Motor neuron (in vitro differentiated cells): ENCODE measurements around the gene POU5F1. TPM values are rescaled to one million over a fixed set of nuclear protein-coding genes. Genes with fewer than 3 reads are reported as not detected.
A peak's percentile ranks its signal among the peaks of the same experiment; 100 is the strongest.
"Not testable (repeated sequence)": the region's sequence is repeated elsewhere in the genome, so short reads cannot be mapped to it uniquely, and the experiment has no call there.

Experiments
- ATAC-seq, 8 experiments: fragments of 200-7000 bp; cut with Tn5 transposase; replicated peaks in 6 of 8; 2 replicates each; pipeline ENCODE4 v1.8.0; 2021; ENCODE audit warnings: mild to moderate bottlenecking in 8 of 8, moderate library complexity in 8 of 8
- H3K27ac ChIP-seq, 2 donors: fragments of 250-450 bp; sonication (Bioruptor Pico); 2 replicates each; pipeline ENCODE4 v1.9.0; 2021; ENCODE audit warnings: antibody characterized with exemption in 2 of 2, mild to moderate bottlenecking in 2 of 2, moderate library complexity in 1 of 2
- H3K4me1 ChIP-seq, 2 donors: fragments of 250-450 bp; sonication (Bioruptor Pico); replicated peaks in 1 of 2; 2 replicates each; pipeline ENCODE4 v1.6.1; 2021; ENCODE audit warnings: antibody characterized with exemption in 2 of 2, mild to moderate bottlenecking in 2 of 2, moderate library complexity in 1 of 2
- H3K4me3 ChIP-seq, 5 donors: fragments of 250-450 bp; sonication (Bioruptor Pico); 2 replicates each; pipeline ENCODE4 v1.9.0; 2021; ENCODE audit warnings: antibody characterized with exemption in 5 of 5, mild to moderate bottlenecking in 5 of 5, moderate library complexity in 4 of 5
- WGBS, 10 experiments: fragments of 450-650 bp; shearing (Covaris generic); methylation state at CpG; one replicate each; pipeline ENCODE4 v1.0.0; 2022; 5-methylcytosine and 5-hydroxymethylcytosine counted together
- in situ Hi-C, 9 experiments: fragments of 400-800 bp; cut with MboI; loops; one replicate each; pipeline ENCODE4 v1.15.0; 2021; ENCODE audit warnings: low sequenced_read_pairs in 9 of 9, low pct_unique_long_range_greater_than_20kb in 2 of 9; ENCODE audit not compliant: unreplicated experiment in 9 of 9
- total RNA-seq, 8 experiments: library from RNA; unstranded; fragments of 300-600 nt; gene quantifications; 2 replicates each; pipeline versions ENCODE4 v1.2.3 to v1.2.4, GENCODE V29; 2022

The POU5F1 gene
- total RNA-seq, 8 experiments from 2014 or later: 3.8 to 12,640 (median 323) TPM

DNA sequence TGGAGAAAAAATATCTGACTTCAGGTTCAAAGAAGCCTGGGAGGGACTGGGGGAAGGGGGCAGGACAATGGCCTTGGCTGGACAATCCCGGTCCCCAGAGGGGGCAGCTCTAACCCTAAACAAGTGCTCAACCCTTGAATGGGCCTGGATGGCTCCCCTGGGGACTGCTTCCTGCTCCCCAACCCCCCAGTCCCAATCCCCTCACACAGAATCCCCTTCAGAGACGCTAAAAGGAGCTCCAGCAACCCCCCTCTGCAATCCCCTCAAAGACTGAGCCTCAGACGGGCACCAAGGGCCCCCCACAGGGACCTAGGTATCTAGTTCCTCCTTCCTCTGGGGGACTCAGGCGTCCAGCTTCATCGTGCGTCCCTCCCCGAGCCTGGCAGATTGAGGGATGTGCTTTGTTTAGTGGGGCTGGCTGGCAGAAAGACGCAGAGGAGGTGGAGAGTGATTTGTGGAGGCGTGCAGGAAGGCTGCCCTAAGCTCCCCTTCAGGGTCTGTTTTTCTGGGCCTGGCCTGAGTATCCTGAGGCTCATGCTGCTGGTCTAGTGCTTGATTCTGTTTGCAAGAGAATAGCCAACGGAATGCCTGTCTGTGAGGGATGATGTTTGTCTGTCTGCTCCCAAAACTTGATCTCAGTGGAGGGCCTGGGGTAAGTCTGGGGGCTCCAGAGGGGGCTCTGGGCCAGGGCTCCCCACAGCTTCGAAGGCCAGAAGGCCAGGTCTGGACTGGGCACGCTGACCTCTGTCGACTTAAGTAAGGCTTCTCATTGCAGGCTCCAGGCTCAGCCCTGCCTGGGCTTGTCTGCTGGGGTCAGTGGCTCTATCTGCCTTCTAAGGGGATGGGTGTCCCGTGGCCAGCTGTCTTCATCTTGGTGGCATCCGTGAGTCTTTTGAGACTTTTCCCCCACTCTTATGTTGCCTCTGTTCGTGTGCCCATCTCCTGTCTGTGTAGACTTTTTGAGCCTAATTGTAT is 1.7 kb upstream of the POU5F1 start:
- no peak overlapping the region for H3K4me3 ChIP-seq
- no peak overlapping the region for H3K27ac ChIP-seq
- in situ Hi-C loops: no loop called here

GRCh38 chr6:31170987-31171671 is 647 bp upstream of the POU5F1 start:
- ATAC-seq: peak in 1 of 8 experiments; percentile 24
- 29 to 96% (median 91%) methylated on average over 2 to 5 of the region's 10 CpGs; no CpG with 5 or more reads in 4 of the 10 experiments for WGBS, 10 experiments
- in situ Hi-C loops: no loop called here
- Histone ChIP-seq H3K27ac (no peak overlapping the region), H3K4me3 (no peak overlapping the region), H3K4me1 (peaks cover 12 to 13% of the 10 kb centered on the region in 2 donors)

More for the DNA sequence above, 1.7 kb upstream of the POU5F1 start:
- peak in 1 of 8 experiments; percentile 18 for ATAC-seq
- H3K4me1 ChIP-seq: peaks cover 12 to 13% of the 10 kb centered on the region in 2 donors
- 9 to 67% (median 14%) methylated on average over 1 to 8 of the region's 16 CpGs; no CpG with 5 or more reads in 5 of the 10 experiments for WGBS, 10 experiments

DNA sequence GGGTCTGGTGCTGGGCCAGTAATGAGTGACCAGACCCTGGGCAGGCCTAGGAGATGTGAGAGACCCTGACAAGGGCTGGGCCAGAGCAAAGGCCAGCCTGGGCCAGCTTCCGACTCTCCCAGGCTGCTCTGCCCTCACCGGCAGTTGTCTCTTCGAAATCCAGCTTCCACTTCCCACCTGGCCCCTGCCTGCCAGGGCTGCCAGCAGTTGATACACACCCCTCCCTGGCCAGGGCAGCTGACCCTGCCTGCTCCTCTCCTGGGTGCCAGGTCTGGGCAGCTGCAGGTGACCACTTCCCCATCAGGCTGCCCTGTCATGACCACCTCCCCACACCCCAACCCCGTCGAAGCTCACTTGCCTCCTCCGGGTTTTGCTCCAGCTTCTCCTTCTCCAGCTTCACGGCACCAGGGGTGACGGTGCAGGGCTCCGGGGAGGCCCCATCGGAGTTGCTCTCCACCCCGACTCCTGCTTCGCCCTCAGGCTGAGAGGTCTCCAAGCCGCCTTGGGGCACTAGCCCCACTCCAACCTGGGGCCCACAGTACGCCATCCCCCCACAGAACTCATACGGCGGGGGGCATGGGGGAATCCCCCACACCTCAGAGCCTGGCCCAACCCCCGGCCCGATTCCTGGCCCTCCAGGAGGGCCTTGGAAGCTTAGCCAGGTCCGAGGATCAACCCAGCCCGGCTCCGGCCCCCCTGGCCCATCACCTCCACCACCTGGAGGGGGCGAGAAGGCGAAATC is 453 bp downstream of the POU5F1 start:
- H3K4me1 ChIP-seq: peaks cover 12 to 13% of the 10 kb centered on the region in 2 donors
- H3K27ac ChIP-seq, in situ Hi-C loops: not testable (repeated sequence)
- ATAC-seq: peak in 6 of 8 experiments; percentile 26 to 93 (median 63)
- H3K4me3 ChIP-seq: peak overlapping the region in 1 of 5 donors; percentile 29
- 23 to 93% (median 71%) methylated on average over 2 to 15 of the region's 23 CpGs; no CpG with 5 or more reads in 4 of the 10 experiments for WGBS, 10 experiments

- WGBS, 10 experiments: 35 to 100% (median 56%) methylated on average over 1 to 9 of the region's 10 CpGs; no CpG with 5 or more reads in 2 of the 10 experiments
- in situ Hi-C loops: no loop called here
- H3K4me3 ChIP-seq: no peak overlapping the region
- H3K27ac ChIP-seq: no peak overlapping the region
- ATAC-seq: peak in 3 of 8 experiments; percentile 22 to 60 (median 34)
- peaks cover 12 to 13% of the 10 kb centered on the region in 2 donors for H3K4me1 ChIP-seq
Measured at GRCh38 chr6:31169123-31169857, 1.2 kb downstream of the POU5F1 start.

- Histone ChIP-seq H3K27ac (no peak overlapping the region), H3K4me1 (peaks cover 12 to 13% of the 10 kb centered on the region in 2 donors), H3K4me3 (no peak overlapping the region)
- WGBS, 10 experiments: 70 to 100% (median 85%) methylated on average over 1 to 2 of the region's 3 CpGs; no CpG with 5 or more reads in 4 of the 10 experiments
- ATAC-seq: no peak
- in situ Hi-C loops: no loop called here
Measured at GRCh38 chr6:31168606-31169005, 1.9 kb downstream of the POU5F1 start.

DNA sequence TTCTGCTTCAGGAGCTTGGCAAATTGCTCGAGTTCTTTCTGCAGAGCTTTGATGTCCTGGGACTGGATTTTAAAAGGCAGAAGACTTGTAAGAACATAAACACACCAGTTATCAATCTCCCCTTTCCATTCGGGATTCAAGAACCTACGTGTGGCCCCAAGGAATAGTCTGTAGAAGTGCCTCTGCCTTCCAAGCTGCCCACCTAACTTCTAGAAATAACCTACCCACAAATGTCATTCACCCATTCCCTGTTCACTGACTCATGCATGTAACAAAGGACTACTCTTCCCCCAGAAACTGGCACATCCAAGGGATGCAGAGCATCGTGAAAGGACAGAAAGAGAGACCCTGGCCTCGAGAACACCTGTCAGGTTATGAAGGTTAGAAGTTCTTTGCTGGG is 4.5 kb downstream of the POU5F1 start:
- no peak overlapping the region for H3K27ac ChIP-seq
- no peak for ATAC-seq
- in situ Hi-C loops: no loop called here
- 40 to 100% (median 67%) methylated on average over 1 to 2 of the region's 5 CpGs; no CpG with 5 or more reads in 5 of the 10 experiments for WGBS, 10 experiments
- no peaks in the 10 kb centered on the region for H3K4me1 ChIP-seq
- H3K4me3 ChIP-seq: no peak overlapping the region

- ATAC-seq: peak in 3 of 8 experiments; percentile 44 to 69 (median 49)
- H3K4me1 ChIP-seq, H3K4me3 ChIP-seq, in situ Hi-C loops, H3K27ac ChIP-seq: not testable (repeated sequence)
- whole genome bisulfite sequencing, 10 experiments: 40 to 100% (median 85%) methylated on average over 1 to 7 of the region's 17 CpGs; no CpG with 5 or more reads in 3 of the 10 experiments
Measured at GRCh38 chr6:31165064-31165832, 5.2 kb downstream of the POU5F1 start.

DNA sequence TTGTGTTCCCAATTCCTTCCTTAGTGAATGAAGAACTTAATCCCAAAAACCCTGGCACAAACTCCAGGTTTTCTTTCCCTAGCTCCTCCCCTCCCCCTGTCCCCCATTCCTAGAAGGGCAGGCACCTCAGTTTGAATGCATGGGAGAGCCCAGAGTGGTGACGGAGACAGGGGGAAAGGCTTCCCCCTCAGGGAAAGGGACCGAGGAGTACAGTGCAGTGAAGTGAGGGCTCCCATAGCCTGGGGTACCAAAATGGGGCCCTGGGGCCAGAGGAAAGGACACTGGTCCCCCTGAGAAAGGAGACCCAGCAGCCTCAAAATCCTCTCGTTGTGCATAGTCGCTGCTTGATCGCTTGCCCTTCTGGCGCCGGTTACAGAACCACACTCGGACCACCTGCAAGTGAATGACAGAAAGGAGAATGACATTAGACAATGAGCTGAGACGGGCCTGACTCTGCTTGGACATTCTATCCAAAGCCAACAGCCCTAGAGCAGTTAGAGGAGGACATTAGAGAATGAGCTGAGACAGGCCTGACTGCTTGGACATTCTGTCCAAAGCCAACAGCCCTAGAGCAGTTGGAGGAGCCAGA is 5.9 kb downstream of the POU5F1 start:
- in situ Hi-C loops, H3K27ac ChIP-seq, H3K4me1 ChIP-seq, H3K4me3 ChIP-seq: not testable (repeated sequence)
- 100% methylated on average over 1 to 4 of the region's 9 CpGs; no CpG with 5 or more reads in 8 of the 10 experiments for WGBS, 10 experiments
- peak in 4 of 8 experiments; percentile 23 to 92 (median 79) for ATAC-seq

DNA sequence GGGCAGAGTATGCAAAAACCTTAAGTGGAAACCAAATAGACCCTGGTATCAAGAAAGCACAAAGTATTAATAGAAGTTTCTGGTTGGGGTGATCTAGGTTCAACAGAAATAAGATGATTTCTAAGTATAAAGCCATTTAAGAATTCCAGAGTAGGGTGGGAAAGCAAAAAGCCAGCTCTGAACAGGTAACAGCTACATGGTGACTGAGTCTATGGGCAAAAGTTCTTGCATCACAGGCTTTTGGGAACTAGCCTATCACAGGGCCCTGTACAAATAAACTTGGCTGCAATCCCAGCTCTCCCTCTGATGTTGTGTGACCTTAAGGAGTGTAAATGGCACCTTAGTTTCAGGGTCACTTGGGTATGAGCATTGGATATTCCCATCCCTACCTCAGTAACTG is 6.6 kb downstream of the POU5F1 start:
- no peak overlapping the region for H3K4me3 ChIP-seq
- in situ Hi-C loops: no loop called here
- peaks cover 2% of the 10 kb centered on the region in 2 donors for H3K4me1 ChIP-seq
- no peak overlapping the region for H3K27ac ChIP-seq
- no peak for ATAC-seq

- no peak for ATAC-seq
- in situ Hi-C loops: no loop called here
- Histone ChIP-seq H3K4me1 (peaks cover 2 to 3% of the 10 kb centered on the region in 2 donors), H3K4me3 (no peak overlapping the region), H3K27ac (no peak overlapping the region)
- WGBS, 10 experiments: 70 to 100% (median 92%) methylated on average over 1 to 11 of the region's 13 CpGs; no CpG with 5 or more reads in 3 of the 10 experiments
Measured at GRCh38 chr6:31162463-31163165, 7.9 kb downstream of the POU5F1 start.
